H9 (cell line): ENCODE results near the gene RIMBP2. TPM values are rescaled to one million over a fixed set of nuclear protein-coding genes. Genes with fewer than 3 reads are reported as not detected.
"Not testable (repeated sequence)": the region's sequence is repeated elsewhere in the genome, so short reads cannot be mapped to it uniquely, and the experiment has no call there.

Experiments used
- DNase-seq: peaks from one replicate; pipeline ENCODE4 v3.0.0-alpha.2; 2017
- H2AFZ ChIP-seq: one replicate; pipeline ENCODE4 v1.6.1; 2013; ENCODE audit warnings: mild to moderate bottlenecking, low read length, control low read depth, moderate library complexity
- H2AK5ac ChIP-seq: 2 replicates; pipeline ENCODE4 v1.6.1; 2013; ENCODE audit warnings: low read length, control low read depth, mixed read lengths; ENCODE audit not compliant: insufficient read length
- H2BK120ac ChIP-seq: one replicate; pipeline ENCODE4 v1.6.1; 2013; ENCODE audit warnings: low read depth, mild to moderate bottlenecking, low read length, control low read depth, inconsistent platforms; ENCODE audit not compliant: poor library complexity, severe bottlenecking
- H2BK12ac ChIP-seq: 2 replicates; pipeline ENCODE4 v1.6.1; 2013; ENCODE audit warnings: low read length, control low read depth, mixed read lengths, low read depth; ENCODE audit not compliant: insufficient read length
- H2BK15ac ChIP-seq: 2 replicates; pipeline ENCODE4 v1.6.1; 2013; ENCODE audit warnings: low read depth, low read length, control low read depth
- H2BK20ac ChIP-seq: one replicate; pipeline ENCODE4 v1.6.1; 2013; ENCODE audit warnings: low read depth, mild to moderate bottlenecking, low read length, control low read depth, inconsistent platforms; ENCODE audit not compliant: poor library complexity, severe bottlenecking
- H2BK5ac ChIP-seq: 2 replicates; pipeline ENCODE4 v1.6.1; 2013; ENCODE audit warnings: low read length, control low read depth, mixed read lengths; ENCODE audit not compliant: insufficient read length
- H3K14ac ChIP-seq: 2 replicates; pipeline ENCODE4 v1.6.1; 2013; ENCODE audit warnings: low read length, control low read depth; ENCODE audit not compliant: insufficient read depth
- H3K18ac ChIP-seq: 2 replicates; pipeline ENCODE4 v1.6.1; 2013; ENCODE audit warnings: low read depth, mild to moderate bottlenecking, mixed read lengths, low read length, control low read depth; ENCODE audit not compliant: insufficient read length
- H3K23ac ChIP-seq: 2 replicates; pipeline ENCODE4 v1.6.1; 2013; ENCODE audit warnings: low read length, control low read depth, mixed read lengths, low read depth; ENCODE audit not compliant: insufficient read length
- H3K23me2 ChIP-seq: 2 replicates; pipeline ENCODE4 v1.6.1; 2013; ENCODE audit warnings: low read depth, mild to moderate bottlenecking, mixed read lengths, low read length, control low read depth; ENCODE audit not compliant: insufficient read length, poor library complexity, severe bottlenecking
- H3K27ac ChIP-seq: 2 replicates; pipeline ENCODE4 v1.5.1; 2013; ENCODE audit warnings: low read length, control low read depth, mixed read lengths, low read depth; ENCODE audit not compliant: insufficient read length
- H3K27me3 ChIP-seq: 2 replicates; pipeline ENCODE4 v1.6.1; 2013; ENCODE audit warnings: low read length, control low read depth, inconsistent platforms; ENCODE audit not compliant: insufficient read depth
- H3K4ac ChIP-seq: 2 replicates; pipeline ENCODE4 v1.6.1; 2013; ENCODE audit warnings: low read depth, mild to moderate bottlenecking, control low read depth, inconsistent platforms, low read length, moderate library complexity
- H3K4me1 ChIP-seq: 2 replicates; pipeline ENCODE4 v1.6.1; 2013; ENCODE audit warnings: low read length, control low read depth, inconsistent platforms; ENCODE audit not compliant: insufficient read depth
- H3K4me2 ChIP-seq: 2 replicates; pipeline ENCODE4 v1.6.1; 2013; ENCODE audit warnings: low read length, control low read depth, mixed read lengths; ENCODE audit not compliant: insufficient read length, insufficient read depth
- H3K56ac ChIP-seq: 2 replicates; pipeline ENCODE4 v1.6.1; 2013; ENCODE audit warnings: low read depth, mild to moderate bottlenecking, mixed read lengths, low read length, control low read depth; ENCODE audit not compliant: insufficient read length
- H3K79me1 ChIP-seq: 2 replicates; pipeline ENCODE4 v1.6.1; 2013; ENCODE audit warnings: low read depth, mild to moderate bottlenecking, moderate library complexity, low read length, control low read depth, inconsistent platforms; ENCODE audit not compliant: insufficient read depth, poor library complexity, severe bottlenecking
- H3K79me2 ChIP-seq: 2 replicates; pipeline ENCODE4 v1.6.1; 2013; ENCODE audit warnings: low read length, control low read depth, inconsistent platforms; ENCODE audit not compliant: insufficient read depth
- H3K9ac ChIP-seq: 2 replicates; pipeline ENCODE4 v1.6.1; 2013; ENCODE audit warnings: low read length, control low read depth, mixed read lengths; ENCODE audit not compliant: insufficient read length; ENCODE audit errors: extremely low read depth
- H3K9me3 ChIP-seq: one replicate; pipeline ENCODE4 v1.6.1; 2013; ENCODE audit warnings: low read depth, low read length, inconsistent platforms; ENCODE audit not compliant: control insufficient read depth
- H3T11ph ChIP-seq: one replicate; pipeline ENCODE4 v1.6.1; 2013; ENCODE audit warnings: mild to moderate bottlenecking, low read length, control low read depth, inconsistent platforms
- H4K20me1 ChIP-seq: one replicate; pipeline ENCODE4 v1.6.1; 2013; ENCODE audit not compliant: control insufficient read depth, insufficient read length, insufficient read depth
- H4K5ac ChIP-seq: 2 replicates; pipeline ENCODE4 v1.6.1; 2013; ENCODE audit warnings: low read depth, mild to moderate bottlenecking, mixed read lengths, low read length, control low read depth; ENCODE audit not compliant: insufficient read length
- H4K8ac ChIP-seq: replicated peaks from 2 replicates; pipeline ENCODE4 v1.6.1; 2013; ENCODE audit warnings: low read length, control low read depth, mixed read lengths, low read depth; ENCODE audit not compliant: insufficient read length
- H4K91ac ChIP-seq: 2 replicates; pipeline ENCODE4 v1.6.1; 2013; ENCODE audit warnings: low read depth, mild to moderate bottlenecking, moderate library complexity, mixed read lengths, low read length, control low read depth; ENCODE audit not compliant: insufficient read length
- H3K27ac Mint-ChIP-seq, 3 experiments: 2 replicates in 2 of 3; 3 replicates in 1 of 3; pipeline ENCODE4 v1.8.0; 2020 to 2021; ENCODE audit warnings: mixed read lengths in 3 of 3, mild to moderate bottlenecking in 1 of 3, moderate library complexity in 1 of 3
- H3K27me3 Mint-ChIP-seq: 2 replicates; pipeline ENCODE4 v1.8.0; 2021; ENCODE audit warnings: low read depth, mild to moderate bottlenecking, moderate library complexity, mixed read lengths
- H3K36me3 Mint-ChIP-seq, 3 experiments: 2 replicates in 2 of 3; 3 replicates in 1 of 3; pipeline ENCODE4 v1.8.0; 2020 to 2021; ENCODE audit warnings: low read depth in 3 of 3, mixed read lengths in 3 of 3; ENCODE audit not compliant: insufficient read depth in 1 of 3
- H3K4me1 Mint-ChIP-seq, 2 experiments: 2 replicates each; pipeline ENCODE4 v1.8.0; 2020; ENCODE audit warnings: mixed read lengths in 2 of 2
- H3K4me3 Mint-ChIP-seq, 2 experiments: 2 replicates in 1 of 2; 3 replicates in 1 of 2; pipeline ENCODE4 v1.8.0; 2020 to 2021; ENCODE audit warnings: mild to moderate bottlenecking in 2 of 2, mixed read lengths in 2 of 2, moderate library complexity in 1 of 2
- H3K9me3 Mint-ChIP-seq, 2 experiments: 2 replicates in 1 of 2; 3 replicates in 1 of 2; pipeline ENCODE4 v1.8.0; 2020; ENCODE audit warnings: mild to moderate bottlenecking in 2 of 2, mixed read lengths in 2 of 2, moderate library complexity in 1 of 2
- CTCF ChIP-seq: fragments of 200-600 bp; sonication (generic); conservative IDR thresholded peaks from 3 replicates; pipeline ENCODE4 v1.8.0; 2021; ENCODE audit warnings: antibody characterized with exemption, mild to moderate bottlenecking
- WGBS: extraction: QIAGEN DNeasy Blood & Tissue Kit; methylation state at CpG from one replicate; pipeline ENCODE4 v1.1.7; 2013; ENCODE audit warnings: missing lambda C conversion rate, low lambda C conversion rate, mixed read lengths; ENCODE audit not compliant: insufficient read length; ENCODE audit errors: extremely low coverage; 5-methylcytosine and 5-hydroxymethylcytosine counted together
- total RNA-seq: library from RNA; stranded (reverse); gene quantifications from 2 replicates; pipeline ENCODE4 v1.2.1, GENCODE V29; 2021

RIMBP2 gene
- total RNA-seq, 1 experiment from 2014 or later = 0.70 TPM

DNA sequence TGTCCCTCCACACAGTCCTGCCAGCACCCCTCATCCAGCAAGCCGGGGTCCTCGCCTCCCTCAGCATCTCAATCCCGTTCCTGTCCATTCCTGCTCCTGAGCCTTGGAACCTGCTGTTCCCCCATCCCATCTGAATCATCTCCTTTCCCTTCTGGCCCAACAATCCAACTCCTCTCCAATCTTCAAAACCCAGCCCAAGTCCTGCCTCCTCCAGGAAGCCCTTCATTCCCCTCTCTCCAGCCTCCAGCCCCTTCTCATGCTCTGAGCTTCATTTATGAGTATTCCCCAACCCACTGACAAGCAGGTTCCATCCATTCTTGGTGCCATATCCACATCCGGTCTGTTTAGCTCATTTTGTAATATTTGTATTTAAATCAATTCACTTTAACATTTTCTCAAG is 128.1 kb downstream of the RIMBP2 start:
- no peak overlapping the region; a peak in 1 of 5 replicates for H3K4me3 Mint-ChIP-seq
- peaks cover 31% of the 10 kb centered on the region for H3K27me3 Mint-ChIP-seq

DNA sequence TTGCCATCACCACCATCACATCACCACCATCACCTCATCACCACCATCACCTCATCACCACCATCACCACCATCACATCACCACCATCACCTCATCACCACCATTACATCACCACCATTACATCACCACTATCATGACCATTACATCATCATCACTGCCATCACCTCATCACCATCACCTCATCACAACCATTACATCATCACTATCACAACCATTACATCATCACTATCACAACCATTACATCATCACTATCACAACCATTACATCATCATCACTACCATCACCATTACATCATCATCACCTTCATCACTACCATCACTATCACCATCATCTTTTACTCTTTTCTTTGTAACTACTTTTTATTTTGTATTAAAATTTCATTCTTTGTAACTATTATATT is 131.6 kb downstream of the RIMBP2 start:
- not testable (repeated sequence) for H3K23me2 ChIP-seq, H3K4me1 Mint-ChIP-seq, H3K9ac ChIP-seq, H3K18ac ChIP-seq, H3K4me2 ChIP-seq, H4K5ac ChIP-seq, H3K4me1 ChIP-seq, H2BK120ac ChIP-seq, H2BK12ac ChIP-seq, H3K79me1 ChIP-seq, H3K79me2 ChIP-seq, H2BK5ac ChIP-seq, H3T11ph ChIP-seq, H3K9me3 Mint-ChIP-seq, H3K23ac ChIP-seq, H4K8ac ChIP-seq, H3K56ac ChIP-seq, DNase-seq, H3K27ac ChIP-seq, H4K91ac ChIP-seq, H2AK5ac ChIP-seq, H3K9me3 ChIP-seq, H3K27ac Mint-ChIP-seq, H3K36me3 Mint-ChIP-seq, H3K4me3 Mint-ChIP-seq, H3K27me3 ChIP-seq, H3K14ac ChIP-seq, H2AFZ ChIP-seq, H3K4ac ChIP-seq, H2BK20ac ChIP-seq, H2BK15ac ChIP-seq, H4K20me1 ChIP-seq
- peaks cover 21% of the 10 kb centered on the region for H3K27me3 Mint-ChIP-seq

More for the DNA sequence above, 128.1 kb downstream of the RIMBP2 start:
- Mint-ChIP-seq H3K36me3 (peaks cover 0 to 2% (median 0%) of the 10 kb centered on the region in 3 experiments; a peak in 2 of 7 replicates), H3K4me1 (peaks cover 10% of the 10 kb centered on the region in 2 experiments), H3K9me3 (peaks cover 0 to 9% of the 10 kb centered on the region in 2 experiments; a peak in 3 of 5 replicates), H3K27ac (no peak overlapping the region)
- no peak overlapping the region for H2BK5ac ChIP-seq
- no peaks in the 10 kb centered on the region for H3K79me1 ChIP-seq
- no peak overlapping the region for H3K18ac ChIP-seq
- no peaks in the 10 kb centered on the region for H3K4me1 ChIP-seq
- H4K5ac ChIP-seq = no peak overlapping the region
- H3K27me3 ChIP-seq = no peaks in the 10 kb centered on the region
- no peak overlapping the region for H3K23ac ChIP-seq
- no CpG with 5 or more reads among the region's 4 CpGs for WGBS
- no peak overlapping the region for H4K8ac ChIP-seq
- no peak overlapping the region for H2BK20ac ChIP-seq
- no peak overlapping the region for H3K27ac ChIP-seq
- H2BK120ac ChIP-seq = no peak overlapping the region
- no peaks in the 10 kb centered on the region for H3K9me3 ChIP-seq
- no peak for TF ChIP-seq CTCF
- H3K9ac ChIP-seq = no peak overlapping the region
- H2AFZ ChIP-seq = no peak overlapping the region
- H3K56ac ChIP-seq = no peak overlapping the region
- no peak overlapping the region for H3K4ac ChIP-seq
- no peak overlapping the region for H2BK15ac ChIP-seq
- H3K14ac ChIP-seq = no peak overlapping the region
- H3K4me2 ChIP-seq = no peak overlapping the region
- H3T11ph ChIP-seq = no peak overlapping the region
- no peak for DNase-seq
- no peak overlapping the region for H2BK12ac ChIP-seq
- H2AK5ac ChIP-seq = no peak overlapping the region
- no peaks in the 10 kb centered on the region for H3K79me2 ChIP-seq
- H4K20me1 ChIP-seq = no peaks in the 10 kb centered on the region
- no peak overlapping the region for H4K91ac ChIP-seq
- H3K23me2 ChIP-seq = no peaks in the 10 kb centered on the region
